Measurements from ENCODE around the gene ARID4B.
A peak's percentile ranks its signal among the peaks of the same experiment; 100 is the strongest.
"Not testable (repeated sequence)": the region's sequence is repeated elsewhere in the genome, so short reads cannot be mapped to it uniquely, and the experiment has no call there.

Gene ARID4B

DNA sequence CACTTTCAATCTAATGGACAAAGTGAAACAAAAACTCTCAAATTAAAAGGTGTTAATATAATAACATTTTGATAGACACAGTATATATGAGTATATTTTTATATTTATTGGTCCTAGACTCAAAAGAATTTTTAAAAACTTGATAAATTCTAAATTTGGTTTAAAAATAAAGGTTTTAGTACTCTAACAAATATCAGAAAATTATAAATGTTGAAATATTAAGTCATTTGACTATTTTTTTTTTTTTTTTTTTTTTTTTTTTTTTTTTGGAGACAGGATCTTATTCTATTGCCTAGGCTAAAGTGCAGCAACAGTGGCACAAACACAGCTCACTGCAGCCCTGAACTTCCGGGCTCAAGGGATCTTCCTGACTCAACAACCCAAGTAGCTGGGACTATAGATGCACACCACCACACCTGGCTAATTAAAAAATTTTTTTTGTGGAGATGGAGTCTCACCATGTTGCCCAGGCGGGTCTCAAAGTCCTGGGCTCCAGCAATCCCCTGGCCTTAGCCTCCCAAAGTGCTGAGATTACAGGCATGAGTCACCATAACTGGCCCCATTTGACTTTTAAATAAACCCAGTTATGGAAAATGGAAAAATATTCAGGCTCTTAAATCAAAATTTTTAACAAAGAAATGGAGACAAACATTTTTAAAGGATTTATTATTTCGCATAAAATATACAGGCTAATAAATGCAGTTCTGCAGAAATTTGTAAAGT is 106.2 kb downstream of the ARID4B start:
- no peak for DNase-seq

- DNase-seq: no peak
Observed at GRCh38 chr1:235215453-235215852, 112.5 kb downstream of the ARID4B start.

DNA sequence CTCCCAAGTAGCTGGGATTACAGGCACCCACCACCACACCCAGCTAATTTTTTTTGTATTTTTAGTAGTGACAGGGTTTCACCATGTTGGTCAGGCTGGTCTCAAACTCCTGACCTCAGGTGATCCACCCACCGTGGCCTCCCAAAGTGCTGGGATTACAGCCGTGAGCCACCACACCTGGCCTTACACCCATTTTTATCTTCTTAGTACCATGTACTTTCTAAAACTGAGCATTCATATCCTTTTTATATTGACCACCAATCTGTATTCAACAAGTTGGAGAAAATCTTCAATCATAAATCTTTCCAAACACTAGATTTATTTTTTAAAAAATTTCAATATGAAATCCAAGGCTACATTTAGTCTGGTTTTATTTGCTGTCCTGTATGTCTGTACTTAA is 113.0 kb downstream of the ARID4B start:
- not testable (repeated sequence) for DNase-seq

DNA sequence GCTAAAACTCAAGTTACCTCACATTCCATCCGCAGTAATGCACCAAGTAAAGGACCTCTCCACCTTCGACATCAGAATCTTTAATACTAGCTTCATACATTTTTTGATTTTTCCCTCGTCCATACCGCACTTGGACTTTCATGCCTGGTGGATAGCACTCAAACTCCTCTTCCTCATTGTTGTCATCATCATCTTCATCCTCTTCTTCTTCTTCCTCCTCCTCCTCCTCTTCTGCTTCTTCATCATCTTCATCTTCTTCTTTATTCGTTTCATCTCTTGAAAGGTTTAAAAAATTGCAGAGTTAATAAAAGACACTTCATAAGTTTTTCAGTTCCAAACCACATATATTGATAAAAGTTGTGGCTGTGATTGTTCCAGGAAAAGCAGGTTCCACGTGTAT is 114.2 kb downstream of the ARID4B start:
- DNase-seq: no peak

DNA sequence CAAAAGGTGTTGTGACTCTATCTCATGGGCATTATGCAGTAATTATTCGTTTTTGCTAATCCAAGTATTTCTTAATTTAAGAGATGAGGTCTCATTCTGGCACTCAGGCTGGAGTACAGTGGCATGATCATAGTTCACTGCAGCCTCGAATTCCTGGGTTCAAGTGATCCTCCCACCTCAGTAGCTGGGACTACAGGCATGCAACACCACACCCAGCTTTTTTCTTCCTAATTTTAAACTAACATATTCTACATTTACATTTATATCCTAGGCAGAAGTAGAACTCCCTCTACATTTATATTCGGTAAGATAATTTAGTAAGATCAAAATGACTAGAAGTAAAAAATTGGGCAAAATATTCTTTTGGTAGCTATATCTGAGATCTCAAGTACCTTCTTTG is 116.5 kb downstream of the ARID4B start:
- no peak for DNase-seq

DNA sequence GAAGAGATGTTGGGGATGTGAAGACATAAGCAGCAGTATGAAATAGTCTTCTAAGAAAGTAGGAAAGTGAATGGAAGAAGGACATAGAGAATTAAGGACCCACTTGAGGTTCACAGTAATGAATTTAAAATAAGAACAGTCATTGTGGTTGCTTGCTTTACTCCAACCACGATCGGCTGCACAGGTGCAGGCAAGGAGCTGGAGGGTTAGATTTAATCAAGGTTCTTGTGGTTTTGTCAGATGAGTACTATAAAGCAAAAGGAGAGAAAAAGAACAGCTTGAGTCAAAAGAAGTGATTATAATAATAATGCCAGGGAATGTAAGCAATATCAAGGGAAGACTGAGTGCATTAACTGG is 120.8 kb downstream of the ARID4B start:
- DNase-seq: no peak

DNA sequence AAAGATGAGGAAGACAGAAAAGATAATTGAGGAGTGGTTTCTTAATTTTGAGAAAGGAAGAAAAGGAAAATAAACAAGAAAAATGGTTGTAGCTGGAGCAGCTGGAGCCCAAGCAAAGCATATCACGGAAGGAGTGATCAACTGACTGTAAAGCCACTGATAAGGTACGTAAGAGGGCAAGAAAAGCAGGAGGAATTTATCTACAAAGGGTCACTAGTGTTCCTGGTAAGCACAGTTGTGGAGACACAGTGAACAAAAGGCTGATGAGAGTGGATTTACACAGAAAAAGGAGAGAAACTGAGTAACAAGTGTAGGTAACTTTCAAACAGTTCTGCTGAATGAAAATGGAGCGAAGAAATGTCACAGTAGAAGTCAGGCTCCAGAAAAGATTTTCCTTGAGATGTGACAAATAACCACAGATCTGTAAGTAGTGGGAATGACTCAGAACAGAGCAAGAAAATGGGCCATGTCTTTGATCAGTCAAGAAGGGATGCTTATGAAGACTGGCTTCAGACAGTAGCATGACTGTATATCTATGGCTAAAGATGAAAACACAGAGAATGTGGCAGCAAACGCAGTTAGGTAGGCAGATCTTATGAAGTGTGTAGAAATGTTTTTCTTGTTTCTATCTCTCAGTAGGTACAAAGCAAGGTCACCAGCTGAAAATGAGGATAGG is 121.3 kb downstream of the ARID4B start:
- DNase-seq: no peak

DNA sequence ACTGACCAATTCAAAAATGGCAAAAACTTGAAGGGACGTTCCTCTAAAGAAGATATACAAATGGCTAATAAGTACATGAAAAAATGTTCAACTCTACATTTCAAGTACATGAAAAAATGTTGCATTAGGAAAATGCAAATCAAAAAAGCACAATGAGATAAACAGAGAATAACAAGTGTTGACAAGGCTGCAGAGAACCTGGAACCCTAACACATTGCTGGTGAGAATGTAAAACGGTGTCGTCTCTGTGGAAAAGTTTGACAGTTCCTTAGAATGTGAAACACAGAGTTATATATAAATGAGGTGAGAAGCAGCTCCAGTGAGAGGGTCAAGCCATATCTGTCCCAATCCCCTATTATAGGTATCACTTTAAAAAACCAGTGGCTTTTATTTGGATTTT is 122.3 kb downstream of the ARID4B start:
- no peak for DNase-seq

DNA sequence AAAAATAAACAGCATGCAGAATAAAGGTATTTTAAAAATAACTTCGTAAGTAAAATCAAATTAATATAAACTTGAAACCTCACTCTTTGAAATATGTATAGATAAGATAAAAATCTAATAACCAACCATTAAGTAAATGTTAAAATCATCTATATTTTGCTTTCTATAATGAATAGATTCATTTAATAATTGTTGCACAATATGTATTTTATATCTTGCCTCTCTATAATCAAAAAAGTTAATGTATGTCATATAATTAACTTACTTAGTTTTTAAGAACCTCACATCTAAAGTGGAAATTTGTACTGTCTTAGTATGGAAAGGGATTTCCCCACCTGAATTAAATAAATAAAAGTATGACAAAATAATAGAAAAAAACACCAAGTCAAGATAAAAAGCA is 124.6 kb downstream of the ARID4B start:
- no peak for DNase-seq

GRCh38 chr1:235202447-235202846 is 125.5 kb downstream of the ARID4B start:
- DNase-seq: not testable (repeated sequence)

DNA sequence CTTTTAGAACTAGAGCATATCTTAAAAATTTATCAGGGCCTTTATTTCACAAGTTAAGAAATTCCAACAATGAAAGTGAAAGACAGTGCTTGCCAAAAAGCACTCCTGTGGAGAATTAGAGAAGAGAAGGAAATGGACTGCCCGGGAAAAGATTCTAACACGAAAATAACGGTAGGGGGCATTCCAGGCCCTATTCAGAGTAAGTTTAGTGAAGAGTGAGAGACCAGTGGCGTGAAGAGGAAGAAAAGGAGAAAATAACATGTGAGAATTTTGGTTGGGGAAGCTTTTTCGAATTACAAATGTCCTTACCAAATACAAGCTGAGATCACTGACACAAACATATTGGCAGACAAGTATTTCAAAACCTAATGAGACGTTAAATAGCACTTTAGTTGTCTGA is 128.5 kb downstream of the ARID4B start:
- DNase-seq: no peak

DNA sequence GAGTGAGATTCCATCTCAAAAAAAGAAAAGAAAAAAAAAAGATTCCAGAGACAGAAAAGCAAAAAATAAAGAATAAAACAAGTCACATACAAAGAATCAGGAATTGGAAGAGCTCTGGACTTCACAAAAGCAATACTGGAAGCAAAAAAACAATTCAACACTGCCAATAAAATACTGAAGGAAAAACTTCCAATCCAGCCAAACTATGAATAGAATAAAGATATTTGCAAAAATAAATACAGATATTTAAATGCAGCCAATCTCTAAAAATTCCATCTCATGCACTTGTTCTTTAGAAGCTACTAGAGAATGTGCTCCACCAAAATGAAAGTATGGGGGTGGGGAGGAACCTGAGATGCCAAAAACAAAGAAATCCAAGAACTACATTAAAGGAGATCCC is 137.5 kb downstream of the ARID4B start:
- no peak for DNase-seq

DNA sequence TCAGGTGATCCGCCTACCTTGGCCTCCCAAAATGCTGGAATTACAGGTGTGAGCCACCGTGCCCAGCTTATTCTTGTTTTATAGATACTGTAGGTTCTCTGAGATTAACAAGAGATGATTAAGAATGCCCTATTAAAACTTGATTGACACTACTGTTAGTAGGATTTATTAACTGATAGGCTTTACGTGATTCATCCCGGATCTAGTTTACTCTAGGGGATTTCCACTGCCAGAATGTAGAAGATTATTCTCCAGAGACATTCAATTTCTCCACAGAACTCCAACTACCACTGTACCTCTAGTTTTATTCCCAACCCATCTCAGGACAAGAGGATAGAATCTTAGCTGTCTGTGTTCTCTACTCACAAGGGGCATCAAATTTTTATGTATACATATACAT is 140.7 kb downstream of the ARID4B start:
- no peak for DNase-seq

GRCh38 chr1:235181561-235182245 is 146.3 kb downstream of the ARID4B start:
- DNase-seq: no peak

- no peak for DNase-seq
Observed at GRCh38 chr1:235180916-235181460, 147.0 kb downstream of the ARID4B start.

DNA sequence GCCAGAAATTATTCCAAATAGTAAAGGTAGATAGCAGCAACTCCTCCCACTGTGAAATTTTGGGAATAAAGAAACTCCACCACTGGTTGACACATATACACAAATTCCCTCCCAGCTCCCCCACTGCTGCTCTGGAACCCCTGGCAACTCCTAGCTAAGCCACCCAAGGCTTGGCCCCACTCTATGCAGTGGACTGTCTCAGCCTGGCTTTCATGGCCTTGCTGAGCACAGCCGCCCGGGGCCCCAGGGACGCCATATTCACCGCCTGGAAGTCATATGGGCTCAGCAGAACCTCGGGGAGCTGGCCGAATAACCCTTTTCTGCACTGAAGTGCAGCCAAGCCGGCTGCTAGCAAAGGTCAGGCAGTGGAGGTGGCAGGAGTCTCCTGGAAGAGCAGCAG is 151.5 kb downstream of the ARID4B start:
- no peak for DNase-seq

- DNase-seq: no peak
Observed at GRCh38 chr1:235169986-235170385, 158.0 kb downstream of the ARID4B start.

DNA sequence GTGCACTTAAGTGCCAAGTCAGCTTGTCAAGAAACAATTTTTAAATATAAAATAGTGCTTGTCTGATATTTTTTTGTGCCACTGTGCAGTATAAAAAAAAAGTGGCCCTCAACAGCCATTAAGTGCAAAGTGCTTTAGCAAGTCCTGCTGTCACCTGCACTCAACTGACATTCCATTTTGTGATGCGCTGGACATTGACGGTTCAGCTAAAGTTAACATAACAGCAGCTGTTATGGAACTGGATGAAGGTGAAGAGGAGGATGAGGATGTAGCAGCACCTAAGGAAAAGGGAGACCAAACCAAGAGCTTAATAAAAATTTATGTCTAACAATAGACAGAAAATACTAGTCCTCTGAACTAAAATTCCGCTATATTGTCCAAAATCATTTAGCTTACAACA is 159.6 kb downstream of the ARID4B start:
- DNase-seq: no peak

DNA sequence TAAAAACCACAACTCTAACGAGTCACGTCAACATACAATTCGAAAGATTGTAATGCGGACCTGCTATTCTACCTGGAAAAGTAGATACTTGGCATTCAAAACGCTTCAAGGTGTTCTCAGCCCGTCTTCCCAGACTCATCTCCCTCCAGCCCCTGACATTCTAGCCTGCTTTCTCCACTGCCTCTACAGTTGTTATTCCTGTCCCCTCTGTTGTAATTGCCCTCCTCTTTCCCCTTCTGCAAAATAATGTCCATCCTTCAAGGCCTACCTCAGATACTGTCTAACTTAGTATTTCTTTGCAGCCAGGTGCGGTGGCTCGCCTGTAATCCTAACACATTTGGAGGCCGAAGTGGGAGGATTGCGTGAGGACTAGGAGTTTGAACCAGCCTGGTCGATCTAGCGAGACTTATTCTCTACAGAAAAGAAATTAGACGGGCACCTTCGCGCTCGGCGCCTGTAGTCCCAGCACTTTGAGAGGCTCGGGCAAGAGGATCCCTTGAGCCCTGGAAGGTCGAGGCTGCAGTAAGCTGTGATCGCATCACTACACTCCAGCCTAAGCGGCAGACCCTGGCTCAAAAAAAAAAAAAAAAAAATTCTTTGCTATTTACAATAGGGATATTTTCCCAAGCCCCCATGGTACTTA is 166.2 kb downstream of the ARID4B start:
- no peak for DNase-seq

GRCh38 chr1:235160957-235161684 is 166.9 kb downstream of the ARID4B start, which contains the start of gene RBM34:
RBM34 (minus strand) TSS chr1:235161250; CDS start chr1:235161226, 24 bp downstream.
- DNase-seq: peak; percentile 81 to 86

DNA sequence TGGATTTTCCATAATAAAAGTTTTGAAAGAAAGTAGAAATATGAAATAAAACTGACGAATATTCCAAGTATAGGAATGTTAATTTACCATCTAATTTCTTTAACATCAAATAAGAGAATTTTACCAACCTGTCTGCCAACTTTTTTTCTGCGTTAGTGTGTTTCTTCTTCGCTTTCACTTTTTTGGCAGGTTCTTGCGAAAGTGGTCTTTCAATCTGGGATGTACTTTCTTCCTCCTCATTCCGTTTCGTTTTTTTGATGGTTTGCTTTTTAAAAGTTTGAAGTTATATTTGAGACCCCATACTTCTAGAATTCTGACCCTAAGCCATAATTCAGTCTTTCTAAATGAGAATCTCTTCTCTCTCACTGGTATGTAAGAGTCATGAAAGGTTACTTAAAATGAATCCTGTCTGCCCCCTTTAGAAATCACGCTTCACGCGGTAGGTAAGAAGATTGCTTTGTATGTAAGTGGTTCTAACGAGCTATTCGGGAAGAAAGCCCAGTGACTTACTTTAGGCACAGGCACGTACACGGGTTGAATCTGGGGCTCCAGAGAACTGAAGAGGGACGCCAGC is 167.5 kb downstream of the ARID4B start:
- peak in 1 of 2 experiments; percentile 23 for DNase-seq

- not testable (repeated sequence) for DNase-seq
Observed at GRCh38 chr1:235159930-235160329, 168.0 kb downstream of the ARID4B start.

Data from NCI-H1930 (cell line).